ENCODE data around the gene DIPK1B. TPM values are rescaled to one million over a fixed set of nuclear protein-coding genes. Genes with fewer than 3 reads are reported as not detected.
A peak's percentile ranks its signal among the peaks of the same experiment; 100 is the strongest.

The DIPK1B gene
- total RNA-seq, 1 donor from 2014 or later: 22.4 TPM

DNA sequence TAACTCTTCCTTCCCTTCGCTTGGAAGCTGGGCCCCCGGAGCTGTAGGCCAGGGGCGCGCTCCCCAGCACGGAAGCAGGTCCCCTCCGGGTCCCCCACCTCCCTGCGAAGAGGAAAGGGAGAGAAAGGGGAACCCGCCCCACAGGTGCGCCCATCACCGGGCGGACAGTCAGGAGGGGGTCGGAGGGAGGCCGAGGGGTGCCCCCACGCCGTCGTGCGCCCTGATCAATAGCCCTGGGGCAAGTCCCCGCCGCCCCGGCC is 25.9 kb upstream of the DIPK1B start:
- peak overlapping the region; percentile 76 for H3K9ac ChIP-seq (ENCODE audit: low read length)
- Mint-ChIP-seq H3K27me3 (ENCODE audit: low read depth, unreplicated experiment) (peaks cover 16% of the 10 kb centered on the region), H3K4me3 (ENCODE audit: unreplicated experiment) (peak overlapping the region; percentile 88), H3K27ac (ENCODE audit: unreplicated experiment) (no peak overlapping the region), H3K4me1 (ENCODE audit: low read depth, unreplicated experiment) (no peaks in the 10 kb centered on the region), H3K9me3 (ENCODE audit: unreplicated experiment) (no peaks in the 10 kb centered on the region), H3K36me3 (ENCODE audit: low read depth, unreplicated experiment) (no peaks in the 10 kb centered on the region)
- peak overlapping the region; percentile 95 for H3K4me2 ChIP-seq (ENCODE audit: low read length)
- TF ChIP-seq, protein P1, sequence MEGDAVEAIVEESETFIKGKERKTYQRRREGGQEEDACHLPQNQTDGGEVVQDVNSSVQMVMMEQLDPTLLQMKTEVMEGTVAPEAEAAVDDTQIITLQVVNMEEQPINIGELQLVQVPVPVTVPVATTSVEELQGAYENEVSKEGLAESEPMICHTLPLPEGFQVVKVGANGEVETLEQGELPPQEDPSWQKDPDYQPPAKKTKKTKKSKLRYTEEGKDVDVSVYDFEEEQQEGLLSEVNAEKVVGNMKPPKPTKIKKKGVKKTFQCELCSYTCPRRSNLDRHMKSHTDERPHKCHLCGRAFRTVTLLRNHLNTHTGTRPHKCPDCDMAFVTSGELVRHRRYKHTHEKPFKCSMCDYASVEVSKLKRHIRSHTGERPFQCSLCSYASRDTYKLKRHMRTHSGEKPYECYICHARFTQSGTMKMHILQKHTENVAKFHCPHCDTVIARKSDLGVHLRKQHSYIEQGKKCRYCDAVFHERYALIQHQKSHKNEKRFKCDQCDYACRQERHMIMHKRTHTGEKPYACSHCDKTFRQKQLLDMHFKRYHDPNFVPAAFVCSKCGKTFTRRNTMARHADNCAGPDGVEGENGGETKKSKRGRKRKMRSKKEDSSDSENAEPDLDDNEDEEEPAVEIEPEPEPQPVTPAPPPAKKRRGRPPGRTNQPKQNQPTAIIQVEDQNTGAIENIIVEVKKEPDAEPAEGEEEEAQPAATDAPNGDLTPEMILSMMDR (IDR thresholded peaks at IDR 0.05; ENCODE audit: insufficient read depth, low read depth, low read length): no peak
- no peak for TF ChIP-seq EZH2 (IDR thresholded peaks at IDR 0.05; ENCODE audit: insufficient read depth, low read length)
- peaks cover 38% of the 10 kb centered on the region for H4K20me1 ChIP-seq (ENCODE audit: insufficient read depth, low read length)
- H2AFZ ChIP-seq (ENCODE audit: low read depth, low read length): peak overlapping the region; percentile 86
- DNase-seq (ENCODE audit: low read depth) (no peak), FAIRE-seq (no peak)
- H3K9me3 ChIP-seq (ENCODE audit: insufficient read depth, low read depth, low read length): no peaks in the 10 kb centered on the region
- no peaks in the 10 kb centered on the region for H3K36me3 ChIP-seq (ENCODE audit: insufficient read depth, low read length)
- H3K27me3 ChIP-seq (ENCODE audit: insufficient read depth, low read length): no peaks in the 10 kb centered on the region
- peak overlapping the region; percentile 65 for H3K4me3 ChIP-seq (ENCODE audit: insufficient read depth, low read depth, low read length)
- H3K79me2 ChIP-seq (ENCODE audit: insufficient read depth, low read length): peaks cover 17% of the 10 kb centered on the region
- peaks cover 7% of the 10 kb centered on the region for H3K4me1 ChIP-seq (ENCODE audit: insufficient read depth, low read length)
- H3K27ac ChIP-seq (ENCODE audit: low read depth, low read length): no peak overlapping the region

DNA sequence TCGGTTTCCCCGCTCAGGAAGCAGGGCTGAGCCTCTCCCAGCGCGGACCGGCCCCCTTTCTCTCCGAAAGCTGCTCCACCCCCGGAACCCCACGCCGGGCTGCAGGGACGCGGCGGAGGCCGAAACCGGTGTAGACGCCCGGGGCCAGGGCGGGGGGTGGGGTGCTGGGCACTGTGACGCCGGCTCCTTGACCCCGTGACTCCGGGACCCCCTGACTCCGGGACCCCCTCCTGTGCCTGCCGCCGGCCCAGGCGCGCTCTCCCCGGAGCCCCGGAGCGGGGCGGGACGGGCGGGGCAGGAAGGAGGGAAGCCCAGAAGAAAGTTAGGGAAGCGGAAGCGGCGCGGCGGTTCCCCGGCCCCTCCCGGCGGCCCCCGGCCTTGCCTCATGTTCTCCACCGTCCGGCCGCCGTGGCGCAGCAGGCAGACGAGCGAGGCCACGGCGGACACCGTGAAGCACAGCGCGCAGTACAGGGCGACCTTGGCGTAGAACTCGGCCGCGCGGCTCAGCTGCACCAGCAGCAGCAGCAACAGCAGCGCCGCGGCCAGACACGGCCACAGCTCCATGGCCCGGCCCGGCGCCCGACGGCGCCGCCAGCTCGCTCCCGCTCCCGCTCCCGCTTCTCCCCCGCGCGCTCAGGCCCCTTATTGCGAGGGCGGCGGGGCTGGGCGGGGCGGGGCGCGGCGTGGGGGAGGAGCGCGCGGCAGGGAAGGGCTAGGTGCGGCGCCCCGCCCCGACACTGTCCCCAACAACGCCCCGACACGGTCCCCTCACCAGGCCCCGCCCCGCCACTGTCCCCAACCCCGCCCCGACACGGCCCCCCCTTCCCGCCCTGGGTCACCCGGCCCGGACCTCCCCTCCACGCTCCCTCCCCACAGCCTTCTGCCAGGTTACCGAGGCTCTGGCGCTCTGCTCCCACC is 25.3 kb upstream of the DIPK1B start, which contains the start of gene AGPAT2:
Gene AGPAT2, minus strand, starts transcription at position 664 of the 918 bp plus-strand sequence. Its CDS starts 100 bp downstream, at position 564.
- Histone ChIP-seq H3K79me2 (ENCODE audit: insufficient read depth, low read length) (peaks cover 17% of the 10 kb centered on the region), H3K36me3 (ENCODE audit: insufficient read depth, low read length) (no peaks in the 10 kb centered on the region), H3K27ac (ENCODE audit: low read depth, low read length) (no peak within 1 kb of the TSS), H4K20me1 (ENCODE audit: insufficient read depth, low read length) (peaks cover 32% of the 10 kb centered on the region), H3K9me3 (ENCODE audit: insufficient read depth, low read depth, low read length) (no peaks in the 10 kb centered on the region), H2AFZ (ENCODE audit: low read depth, low read length) (peak within 1 kb of the TSS; percentile 86), H3K4me1 (ENCODE audit: insufficient read depth, low read length) (peaks cover 7% of the 10 kb centered on the region), H3K4me2 (ENCODE audit: low read length) (peak within 1 kb of the TSS; percentile 95), H3K27me3 (ENCODE audit: insufficient read depth, low read length) (no peaks in the 10 kb centered on the region), H3K9ac (ENCODE audit: low read length) (peak within 1 kb of the TSS; percentile 76), H3K4me3 (ENCODE audit: insufficient read depth, low read depth, low read length) (peak within 1 kb of the TSS; percentile 65)
- Mint-ChIP-seq H3K27ac (ENCODE audit: unreplicated experiment) (no peak within 1 kb of the TSS), H3K4me1 (ENCODE audit: low read depth, unreplicated experiment) (no peaks in the 10 kb centered on the region), H3K36me3 (ENCODE audit: low read depth, unreplicated experiment) (no peaks in the 10 kb centered on the region), H3K27me3 (ENCODE audit: low read depth, unreplicated experiment) (peaks cover 16% of the 10 kb centered on the region), H3K4me3 (ENCODE audit: unreplicated experiment) (peak within 1 kb of the TSS; percentile 88), H3K9me3 (ENCODE audit: unreplicated experiment) (no peaks in the 10 kb centered on the region)
- FAIRE-seq (no peak), DNase-seq (ENCODE audit: low read depth) (peak; percentile 22)
- TF ChIP-seq EZH2 (IDR thresholded peaks at IDR 0.05; ENCODE audit: insufficient read depth, low read length): no peak
- TF ChIP-seq, protein P1 (IDR thresholded peaks at IDR 0.05; ENCODE audit: insufficient read depth, low read depth, low read length): no peak

DNA sequence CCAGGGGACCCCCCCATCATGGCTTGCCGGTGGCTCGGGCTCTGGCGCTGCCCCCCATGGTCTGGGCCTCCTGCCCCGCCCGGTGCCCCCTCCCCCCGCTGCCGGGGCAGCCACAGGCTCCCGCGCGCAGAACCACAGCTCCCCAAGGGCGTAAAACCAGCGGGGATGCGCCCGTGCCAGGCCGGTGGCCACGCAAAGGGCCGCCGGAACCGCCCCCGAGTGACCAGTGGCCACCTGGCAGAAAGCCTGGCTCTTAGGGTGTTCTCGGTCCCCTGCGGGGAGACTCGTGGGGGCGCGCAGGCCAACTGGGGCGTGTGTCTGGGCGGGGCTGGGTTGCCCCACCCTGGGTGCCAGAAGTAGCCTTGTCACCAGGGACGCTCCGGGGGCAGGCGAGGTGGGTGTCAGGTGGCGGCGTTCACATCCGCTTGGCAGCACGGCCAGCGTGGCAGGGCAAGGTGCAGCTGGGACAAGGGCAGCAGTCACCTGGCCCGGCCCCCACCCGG is 24.6 kb upstream of the DIPK1B start:
- Mint-ChIP-seq H3K4me1 (ENCODE audit: low read depth, unreplicated experiment) (no peaks in the 10 kb centered on the region), H3K9me3 (ENCODE audit: unreplicated experiment) (no peaks in the 10 kb centered on the region), H3K36me3 (ENCODE audit: low read depth, unreplicated experiment) (no peaks in the 10 kb centered on the region), H3K27me3 (ENCODE audit: low read depth, unreplicated experiment) (peaks cover 16% of the 10 kb centered on the region), H3K4me3 (ENCODE audit: unreplicated experiment) (peak overlapping the region; percentile 70), H3K27ac (ENCODE audit: unreplicated experiment) (no peak overlapping the region)
- peak overlapping the region; percentile 44 for H3K4me2 ChIP-seq (ENCODE audit: low read length)
- DNase-seq (ENCODE audit: low read depth) (no peak), FAIRE-seq (no peak)
- H3K9me3 ChIP-seq (ENCODE audit: insufficient read depth, low read depth, low read length): no peaks in the 10 kb centered on the region
- H3K36me3 ChIP-seq (ENCODE audit: insufficient read depth, low read length): no peaks in the 10 kb centered on the region
- H4K20me1 ChIP-seq (ENCODE audit: insufficient read depth, low read length): peaks cover 25% of the 10 kb centered on the region
- peaks cover 17% of the 10 kb centered on the region for H3K79me2 ChIP-seq (ENCODE audit: insufficient read depth, low read length)
- no peak overlapping the region for H2AFZ ChIP-seq (ENCODE audit: low read depth, low read length)
- no peak overlapping the region for H3K27ac ChIP-seq (ENCODE audit: low read depth, low read length)
- no peaks in the 10 kb centered on the region for H3K27me3 ChIP-seq (ENCODE audit: insufficient read depth, low read length)
- no peak overlapping the region for H3K4me3 ChIP-seq (ENCODE audit: insufficient read depth, low read depth, low read length)
- peaks cover 7% of the 10 kb centered on the region for H3K4me1 ChIP-seq (ENCODE audit: insufficient read depth, low read length)
- no peak for TF ChIP-seq EZH2 (IDR thresholded peaks at IDR 0.05; ENCODE audit: insufficient read depth, low read length)
- H3K9ac ChIP-seq (ENCODE audit: low read length): no peak overlapping the region

All from astrocyte (in vitro differentiated cells and primary cell).